ENCODE data around the gene BRMS1L. TPM values are rescaled to one million over a fixed set of nuclear protein-coding genes. Genes with fewer than 3 reads are reported as not detected.

BRMS1L gene
- total and polyA plus RNA-seq, 7 donors = 4.2 to 10.5 (median 5.8) TPM

GRCh38 chr14:35847636-35848035 lies 21.5 kb downstream of the BRMS1L start:
- H3K9me3 ChIP-seq = peaks cover 0 to 4% (median under 1%) of the 10 kb centered on the region in 4 donors
- DNase-seq = no peak
- intact Hi-C loops (cut with DNase I) = no loop called here
- no peaks in the 10 kb centered on the region for H3K27me3 ChIP-seq
- no peaks in the 10 kb centered on the region for H3K4me1 ChIP-seq
- peaks cover 0 to 49% (median 2%) of the 10 kb centered on the region in 4 donors for H3K36me3 ChIP-seq
- TF ChIP-seq POLR2A (IDR thresholded peaks at IDR 0.05) (no peak), EP300 (IDR thresholded peaks at IDR 0.05) (no peak), CTCF (IDR thresholded peaks at IDR 0.05) (no peak), POLR2AphosphoS5 (IDR thresholded peaks at IDR 0.05) (no peak)
- no peak overlapping the region for H3K27ac ChIP-seq
- 94 to 95% methylated on average over 2 of the region's 2 CpGs for WGBS, 2 donors
- no peak overlapping the region for H3K4me3 ChIP-seq

- intact Hi-C loops (cut with DNase I) = no loop called here
- 88 to 92% methylated on average over 1 of the region's 1 CpG for WGBS, 2 donors
- DNase-seq = no peak
- no peak overlapping the region for H3K27ac ChIP-seq
- H3K27me3 ChIP-seq = no peaks in the 10 kb centered on the region
- H3K4me3 ChIP-seq = no peak overlapping the region
- H3K4me1 ChIP-seq = no peaks in the 10 kb centered on the region
- peaks cover 0 to 4% (median 0%) of the 10 kb centered on the region in 4 donors for H3K9me3 ChIP-seq
- peaks cover 0 to 34% (median 2%) of the 10 kb centered on the region in 4 donors for H3K36me3 ChIP-seq
- TF ChIP-seq POLR2AphosphoS5 (IDR thresholded peaks at IDR 0.05) (no peak), POLR2A (IDR thresholded peaks at IDR 0.05) (no peak), EP300 (IDR thresholded peaks at IDR 0.05) (no peak), CTCF (IDR thresholded peaks at IDR 0.05) (no peak)
Observed at GRCh38 chr14:35849122-35849521, 23.0 kb downstream of the BRMS1L start.

- DNase-seq = no peak
- 98 to 100% methylated on average over 3 of the region's 3 CpGs for WGBS, 2 donors
- Histone ChIP-seq H3K9me3 (peaks cover 0 to 4% (median 0%) of the 10 kb centered on the region in 4 donors), H3K27ac (no peak overlapping the region), H3K27me3 (no peaks in the 10 kb centered on the region), H3K4me3 (no peak overlapping the region), H3K4me1 (no peaks in the 10 kb centered on the region), H3K36me3 (peaks cover 0 to 8% (median 2%) of the 10 kb centered on the region in 4 donors)
- intact Hi-C loops (cut with DNase I) = no loop called here
- TF ChIP-seq EP300 (IDR thresholded peaks at IDR 0.05) (no peak), CTCF (IDR thresholded peaks at IDR 0.05) (no peak), POLR2A (IDR thresholded peaks at IDR 0.05) (no peak), POLR2AphosphoS5 (IDR thresholded peaks at IDR 0.05) (no peak)
Observed at GRCh38 chr14:35851823-35852222, 25.7 kb downstream of the BRMS1L start.

- TF ChIP-seq POLR2AphosphoS5 (IDR thresholded peaks at IDR 0.05) (no peak), POLR2A (IDR thresholded peaks at IDR 0.05) (no peak), EP300 (IDR thresholded peaks at IDR 0.05) (no peak), CTCF (IDR thresholded peaks at IDR 0.05) (no peak)
- peaks cover 0 to 5% (median 2%) of the 10 kb centered on the region in 4 donors for H3K36me3 ChIP-seq
- no peak overlapping the region for H3K4me3 ChIP-seq
- H3K27ac ChIP-seq = no peak overlapping the region
- H3K27me3 ChIP-seq = no peaks in the 10 kb centered on the region
- H3K4me1 ChIP-seq = no peaks in the 10 kb centered on the region
- H3K9me3 ChIP-seq = peaks cover 0 to 4% (median 0%) of the 10 kb centered on the region in 4 donors
- WGBS, 2 donors = 96 to 97% methylated on average over 2 of the region's 2 CpGs
- intact Hi-C loops (cut with DNase I) = no loop called here
- DNase-seq = no peak
Observed at GRCh38 chr14:35853225-35853624, 27.1 kb downstream of the BRMS1L start.

- intact Hi-C loops (cut with DNase I) = no loop called here
- 81 to 84% methylated on average over 1 of the region's 1 CpG for WGBS, 2 donors
Observed at GRCh38 chr14:35854696-35855270, 28.6 kb downstream of the BRMS1L start.

More at GRCh38 chr14:35854696-35855270, 28.6 kb downstream of the BRMS1L start:
- Histone ChIP-seq H3K4me3 (no peak overlapping the region), H3K9me3 (peaks cover 0 to 4% (median 0%) of the 10 kb centered on the region in 4 donors), H3K4me1 (no peaks in the 10 kb centered on the region), H3K27me3 (no peaks in the 10 kb centered on the region), H3K36me3 (peaks cover 0 to 15% (median 2%) of the 10 kb centered on the region in 4 donors), H3K27ac (no peak overlapping the region)
- DNase-seq = no peak
- TF ChIP-seq POLR2AphosphoS5 (IDR thresholded peaks at IDR 0.05) = no peak
